ELR (cell line): Measurements from ENCODE around the gene PREX1.

Source experiments
- DNase-seq: peaks from one replicate; pipeline ENCODE4 v3.0.0-alpha.2; 2015; ENCODE audit warnings: low read depth

Gene PREX1

DNA sequence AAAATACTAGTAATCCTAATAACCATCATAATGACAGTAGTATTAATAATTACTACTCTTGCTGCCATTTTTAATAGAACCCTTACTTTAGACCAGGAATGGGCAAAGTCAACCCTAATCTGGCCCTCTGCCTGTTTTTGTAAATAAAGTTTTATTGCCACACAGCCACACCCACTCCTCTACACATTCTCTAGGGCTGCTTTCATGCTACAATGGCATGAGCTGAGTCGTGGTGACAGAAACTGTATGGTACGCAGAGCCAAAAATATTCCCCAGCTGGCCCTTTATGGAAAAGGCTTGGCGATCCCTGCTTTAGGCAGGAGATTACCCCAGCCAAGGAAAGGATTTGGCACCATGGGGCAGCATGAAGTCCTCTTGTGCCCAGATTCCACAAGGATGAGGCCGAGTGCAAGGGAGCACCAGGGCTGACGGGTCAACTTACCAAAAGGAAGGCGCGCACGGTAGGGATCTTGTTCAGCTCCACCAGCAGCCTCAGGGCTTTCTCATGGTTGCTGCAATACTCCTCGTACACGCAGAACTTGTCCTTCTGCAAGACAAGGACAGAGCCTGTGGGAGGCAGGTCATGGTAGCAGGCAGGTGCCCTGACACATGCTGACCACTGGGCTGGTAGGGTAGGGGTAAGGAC is 93.6 kb downstream of the PREX1 start:
- DNase-seq: peak; percentile 48

DNA sequence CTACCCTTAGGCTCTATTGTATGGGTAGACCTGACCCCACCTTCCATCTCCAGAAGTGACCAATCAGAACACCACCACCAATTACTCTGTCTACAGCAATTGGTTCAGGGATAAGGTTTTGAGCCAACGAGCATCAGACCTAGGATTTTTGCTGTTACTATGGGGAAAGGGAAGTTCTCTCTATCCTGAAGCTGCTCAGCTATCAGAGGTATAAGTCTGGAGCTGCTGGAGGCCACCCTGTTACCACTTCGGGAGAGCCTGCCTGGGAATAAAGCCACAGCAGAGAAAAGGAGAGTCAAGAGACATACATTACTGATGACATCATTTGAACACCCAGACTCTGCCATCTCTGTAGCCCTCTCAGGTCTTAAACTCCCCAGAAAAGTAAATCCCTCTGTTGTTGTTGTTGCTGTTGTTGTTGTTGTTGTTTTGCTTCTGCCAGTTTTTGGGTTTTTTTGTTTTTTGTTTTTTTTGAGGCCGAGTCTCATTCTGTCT is 94.5 kb downstream of the PREX1 start:
- peak; percentile 44 for DNase-seq

DNA sequence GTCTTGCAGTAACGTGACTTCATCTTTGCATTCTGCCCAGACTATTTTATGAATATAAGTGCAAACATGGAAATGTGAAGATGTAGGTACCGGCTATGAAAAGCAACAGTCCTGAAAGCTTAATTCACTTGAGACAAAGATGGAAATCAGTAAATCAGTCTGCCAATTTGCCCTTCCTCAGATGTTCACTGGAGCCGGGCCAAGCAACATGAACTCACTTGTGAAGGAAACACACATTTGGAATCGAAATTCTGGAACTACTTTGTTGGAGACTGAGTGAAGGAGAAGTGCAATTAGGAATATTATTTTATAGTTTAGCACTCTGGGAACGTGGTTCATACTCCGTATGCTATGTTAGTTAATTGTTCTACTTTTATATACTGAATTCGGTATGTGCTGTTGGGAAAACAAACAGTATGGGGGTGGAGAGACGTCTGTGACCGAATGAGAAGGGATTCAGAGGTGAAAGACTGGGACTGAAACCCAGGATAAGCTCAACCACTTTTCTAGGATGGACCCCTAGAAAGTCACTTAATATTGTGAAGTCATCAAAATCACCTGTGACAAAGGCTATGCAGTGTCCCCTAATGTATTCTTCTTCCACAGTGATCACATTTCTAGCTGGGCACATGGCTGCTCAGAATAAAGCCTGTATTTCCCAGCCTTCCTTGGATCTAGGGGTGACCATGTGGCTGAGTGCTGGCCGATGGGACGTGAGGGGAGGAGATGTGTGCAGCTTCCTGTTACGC is 95.5 kb downstream of the PREX1 start:
- DNase-seq: no peak

DNA sequence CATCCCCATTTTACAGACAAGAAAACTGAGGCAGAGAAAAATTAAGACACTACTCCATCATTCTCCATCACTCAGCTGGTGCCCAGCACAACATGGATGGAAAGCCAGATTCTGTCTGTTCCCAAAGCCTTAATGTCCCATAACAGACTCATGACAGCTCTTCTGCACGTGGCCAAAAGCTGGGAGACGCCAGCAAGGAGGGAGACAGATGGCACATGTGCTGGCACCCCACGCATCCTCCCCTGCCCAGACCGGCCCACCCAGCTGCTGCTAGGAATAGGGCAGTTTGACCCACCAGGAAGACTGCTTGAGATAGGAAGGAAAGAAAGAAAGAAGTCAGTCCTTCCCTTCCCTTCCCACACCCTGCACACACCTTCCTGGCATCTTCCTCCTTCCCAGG is 96.3 kb downstream of the PREX1 start:
- DNase-seq: no peak

DNA sequence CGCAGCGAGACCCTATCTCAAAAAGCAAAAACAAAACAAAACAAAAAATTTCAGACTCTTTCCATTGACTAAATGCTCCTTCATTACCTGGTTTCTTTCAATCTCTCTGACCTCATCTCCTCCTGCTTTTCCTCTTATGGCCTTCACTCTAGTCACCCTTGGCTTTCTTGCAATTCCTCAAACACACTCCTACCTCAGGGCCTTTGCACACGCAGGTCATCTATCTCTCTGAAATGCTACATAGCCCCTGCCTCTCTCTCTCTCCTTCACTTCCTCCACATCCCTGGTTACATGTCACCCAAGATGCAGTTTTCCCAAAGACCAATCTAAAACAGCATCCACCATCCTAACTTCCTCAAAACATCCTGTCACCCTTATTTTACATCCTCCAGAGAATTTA is 96.8 kb downstream of the PREX1 start:
- no peak for DNase-seq

DNA sequence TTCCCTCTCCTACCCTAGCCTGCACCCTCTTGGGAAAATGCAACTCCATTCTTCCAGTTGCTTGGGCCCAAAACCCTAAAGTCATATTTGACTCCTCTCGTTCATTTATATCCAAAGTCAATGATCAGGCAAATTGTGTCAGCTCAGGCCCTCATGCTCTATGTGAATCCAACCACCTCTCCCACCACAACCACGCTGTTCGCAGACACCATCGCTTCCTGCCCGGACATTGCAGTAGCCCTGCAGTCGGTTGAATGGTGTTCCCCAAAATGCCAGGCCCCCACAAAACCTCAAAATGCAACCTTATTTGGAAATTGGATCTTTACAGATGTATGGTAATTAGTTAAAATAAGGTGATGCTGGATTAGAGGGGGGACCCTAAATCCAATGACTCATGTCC is 98.3 kb downstream of the PREX1 start:
- DNase-seq: no peak

DNA sequence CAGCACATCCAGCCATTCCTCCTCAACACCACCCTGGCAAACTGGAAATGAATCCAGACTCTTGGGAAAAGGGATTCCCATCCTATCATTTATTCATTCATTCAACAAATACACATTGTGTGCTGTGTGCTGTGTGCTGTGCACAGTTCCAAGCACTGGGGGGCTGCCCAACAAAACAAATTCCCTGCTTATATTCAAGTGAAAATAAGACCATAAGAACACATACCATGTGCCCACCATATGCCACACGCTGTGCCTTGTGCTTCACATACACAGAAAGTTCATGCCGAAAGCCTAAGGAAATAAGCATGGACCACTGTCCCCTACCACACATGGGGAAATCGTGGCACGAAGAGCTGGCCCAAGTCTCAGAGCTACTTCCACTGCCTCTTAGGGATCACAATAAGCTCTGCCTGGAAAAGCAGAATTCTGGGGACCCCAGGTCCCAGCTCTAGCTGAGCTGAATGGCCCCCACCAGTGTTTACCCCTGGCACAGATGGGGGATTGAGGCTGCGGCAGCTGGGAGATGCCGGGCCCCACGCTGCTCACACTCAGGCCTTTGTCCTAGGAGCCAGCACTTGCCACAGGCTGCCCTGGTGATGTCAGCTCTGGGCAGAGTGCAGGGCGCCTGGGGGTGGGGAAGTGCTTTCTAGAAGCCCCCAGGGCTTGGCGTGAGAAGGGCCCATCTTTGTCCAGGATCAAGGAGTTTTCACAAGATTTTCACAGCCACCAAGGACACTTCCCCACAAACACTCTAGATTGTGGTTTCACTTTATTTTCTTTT is 99.6 kb downstream of the PREX1 start:
- DNase-seq: no peak

DNA sequence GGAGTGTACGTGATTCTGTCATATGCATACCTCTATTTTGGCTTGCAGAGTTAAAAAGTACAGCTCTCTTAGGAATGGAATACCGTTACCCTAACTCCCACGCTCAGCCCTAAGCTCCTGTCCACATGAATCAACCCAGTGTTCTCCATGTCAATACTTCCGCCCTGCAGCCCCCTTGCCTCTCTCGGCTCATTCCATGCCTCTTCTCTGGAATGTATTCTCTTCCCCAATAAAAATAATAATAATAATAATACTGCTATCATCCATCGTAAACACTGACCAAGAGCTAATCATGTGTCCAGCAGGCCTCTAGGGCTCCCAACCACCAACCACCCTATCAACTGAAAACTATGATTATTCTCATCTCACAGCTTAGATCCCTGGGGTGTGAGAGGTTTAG is 100.6 kb downstream of the PREX1 start:
- DNase-seq: no peak

DNA sequence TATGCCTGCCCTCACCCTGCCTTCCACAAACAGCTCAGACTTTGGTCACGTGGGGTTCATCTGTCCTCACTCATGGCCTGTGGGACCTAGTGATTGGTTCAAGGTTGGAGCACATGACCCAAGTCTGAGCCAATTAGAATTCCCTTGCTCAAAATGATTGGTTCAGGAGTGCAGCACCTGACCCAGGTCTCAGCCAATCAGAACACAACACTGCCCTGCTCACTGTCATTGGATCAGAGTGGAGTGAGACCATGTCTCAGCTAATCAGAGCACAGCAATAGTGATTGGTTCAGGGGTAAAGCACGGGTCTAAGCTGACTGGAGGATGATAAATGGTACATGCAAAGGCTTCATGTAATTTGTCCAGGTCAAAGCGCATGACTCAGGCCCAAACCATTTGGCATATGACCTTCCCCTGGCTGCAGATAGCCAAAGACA is 102.2 kb downstream of the PREX1 start:
- DNase-seq: peak; percentile 82

DNA sequence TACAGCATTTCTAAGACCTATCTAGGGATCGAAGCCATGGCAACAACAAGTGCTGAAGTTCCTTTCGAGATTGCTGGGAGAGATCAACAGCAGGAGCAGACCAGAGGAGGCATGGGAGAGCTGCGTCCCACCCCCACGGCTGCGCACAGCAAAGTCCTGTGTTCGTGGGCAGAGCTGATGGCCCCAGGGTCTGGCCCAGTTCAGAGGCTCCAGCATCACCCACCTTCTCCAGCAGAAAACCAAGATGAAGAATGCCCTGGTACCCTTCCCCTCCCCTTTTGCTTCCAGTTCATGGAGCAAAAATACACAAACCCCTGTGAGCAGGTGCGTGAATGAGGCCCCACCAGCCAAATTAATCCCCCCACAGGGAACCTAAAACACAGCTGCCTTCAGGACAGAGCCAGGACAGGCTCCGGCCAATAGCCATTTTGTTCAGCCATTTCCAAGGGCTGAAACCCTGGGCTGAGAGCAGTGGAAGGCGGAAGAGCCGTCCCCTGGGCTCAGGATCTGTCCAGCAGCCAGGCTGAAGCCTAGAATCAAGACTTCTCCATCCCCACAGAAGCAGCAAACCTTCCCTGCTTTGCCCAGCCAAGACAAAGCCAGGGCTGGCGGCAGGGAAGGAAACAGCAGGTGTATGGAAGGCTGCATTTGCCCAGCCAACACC is 102.8 kb downstream of the PREX1 start:
- DNase-seq: no peak

DNA sequence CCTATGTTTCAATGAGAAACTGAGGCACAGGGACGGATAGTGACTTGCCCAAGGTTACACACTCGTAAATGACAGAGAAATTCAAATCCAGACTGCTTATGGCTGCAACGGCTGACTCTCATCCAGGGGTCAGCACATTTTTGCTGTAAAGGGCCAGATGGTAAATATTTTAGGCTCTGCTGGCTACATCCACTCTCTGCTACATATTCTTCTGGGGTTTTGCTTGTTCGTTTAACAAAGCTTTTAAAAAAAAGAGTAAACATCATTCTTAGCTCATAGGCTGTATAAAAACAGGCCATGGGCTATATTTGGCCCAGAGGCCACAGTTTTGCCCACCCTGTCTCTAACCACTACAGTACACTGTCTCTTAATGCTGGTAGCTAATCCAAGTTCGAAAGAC is 103.4 kb downstream of the PREX1 start:
- no peak for DNase-seq

DNA sequence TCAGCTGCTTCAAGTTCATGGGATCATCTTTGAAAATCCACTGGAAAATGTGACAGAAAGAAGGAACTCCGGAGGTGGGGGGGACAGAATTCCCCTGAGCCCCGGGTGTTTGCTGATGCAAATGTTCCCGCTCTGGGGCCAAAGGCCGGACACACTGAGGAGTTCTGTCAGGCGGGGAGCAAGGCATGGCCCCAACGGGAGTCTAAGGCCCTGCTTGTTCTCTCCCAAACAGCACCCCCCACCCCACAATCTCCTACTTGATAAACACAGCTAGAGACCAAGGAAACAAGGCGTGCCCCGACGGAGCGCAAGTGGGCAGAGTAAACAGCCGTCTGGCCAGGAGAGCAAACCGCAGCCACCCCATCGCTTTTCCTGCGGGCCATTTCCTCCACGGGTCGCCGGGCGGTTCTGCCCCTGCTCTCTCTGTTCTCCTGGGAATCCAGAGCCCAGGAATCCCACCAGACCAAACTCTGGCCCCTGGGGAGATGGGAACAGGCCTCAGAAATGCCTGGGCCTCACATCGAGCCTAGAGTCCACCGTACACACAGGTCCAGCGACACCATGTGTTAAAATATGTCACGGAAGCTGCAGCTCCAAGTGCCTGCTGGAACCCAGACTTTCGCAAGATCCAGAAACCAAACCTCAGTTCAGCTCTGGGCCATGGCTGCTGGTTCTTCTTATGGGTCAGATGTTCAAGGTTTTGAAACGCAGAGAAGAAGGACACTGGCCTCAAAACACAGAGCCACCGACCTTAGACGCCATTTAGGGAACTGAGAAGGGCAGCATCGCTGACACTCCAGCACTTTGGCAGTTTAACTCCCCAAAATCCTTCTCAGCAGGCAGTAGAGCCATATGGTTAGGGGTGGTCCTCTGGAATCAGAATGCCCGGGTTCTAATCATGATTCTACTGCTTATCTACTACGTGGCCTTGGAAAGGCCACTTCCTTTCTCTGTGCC is 104.2 kb downstream of the PREX1 start:
- DNase-seq: no peak

DNA sequence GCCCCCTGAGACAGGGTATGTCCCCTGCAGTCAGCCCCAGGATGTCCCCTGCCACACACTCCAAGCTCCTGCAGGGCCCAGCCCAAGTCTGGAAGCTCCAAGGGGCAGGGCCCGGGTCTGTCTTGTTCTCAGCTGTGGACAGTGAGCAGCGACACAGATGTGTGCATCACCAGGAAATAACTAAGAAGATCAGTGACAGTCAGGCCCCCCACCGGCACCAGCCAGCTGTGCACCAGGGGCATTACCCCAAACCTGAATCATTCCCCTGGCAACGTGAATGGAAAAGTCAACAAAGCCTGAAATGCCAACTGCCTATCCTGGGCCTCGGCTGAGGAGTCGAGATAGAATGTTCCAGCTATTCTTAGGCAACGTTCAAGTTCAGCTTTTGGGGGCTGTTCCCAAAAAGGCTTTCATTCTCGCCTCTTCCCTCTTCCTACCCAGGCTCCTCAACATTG is 105.0 kb downstream of the PREX1 start:
- peak; percentile 29 for DNase-seq

DNA sequence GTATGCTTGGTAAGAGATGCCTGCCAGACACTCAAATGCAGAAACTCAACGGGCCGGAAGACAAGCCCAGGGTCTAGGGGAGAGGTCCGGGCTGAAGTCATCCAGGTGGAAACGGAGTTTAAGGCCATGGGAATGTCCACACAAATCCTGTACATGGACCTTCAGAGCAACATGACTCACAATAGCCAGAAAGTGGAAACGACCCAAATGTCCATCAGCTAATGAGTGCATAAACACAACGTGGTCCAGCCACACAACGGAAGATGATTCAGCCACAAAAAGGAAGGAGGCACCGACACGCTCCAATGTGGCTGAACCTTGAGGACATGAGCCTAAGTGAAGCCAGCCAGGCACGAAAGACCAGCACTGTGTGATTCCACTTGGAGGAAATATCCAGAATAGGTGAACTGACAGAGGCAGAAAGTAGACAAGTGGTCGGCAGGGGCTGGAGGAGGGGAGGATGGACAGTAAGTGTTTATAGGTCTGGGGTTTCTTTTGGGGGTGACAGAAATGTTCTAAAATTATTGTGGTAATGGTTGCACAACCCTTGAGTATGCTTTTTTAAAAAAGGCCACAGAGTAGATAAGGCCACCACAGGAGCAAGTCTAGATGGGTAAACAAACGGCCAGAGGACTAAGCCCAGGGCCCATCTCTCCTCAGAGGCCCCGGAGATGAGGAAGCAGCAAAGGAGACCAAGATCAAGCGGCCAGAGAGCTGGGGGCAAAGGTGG is 105.6 kb downstream of the PREX1 start:
- peak; percentile 63 for DNase-seq

DNA sequence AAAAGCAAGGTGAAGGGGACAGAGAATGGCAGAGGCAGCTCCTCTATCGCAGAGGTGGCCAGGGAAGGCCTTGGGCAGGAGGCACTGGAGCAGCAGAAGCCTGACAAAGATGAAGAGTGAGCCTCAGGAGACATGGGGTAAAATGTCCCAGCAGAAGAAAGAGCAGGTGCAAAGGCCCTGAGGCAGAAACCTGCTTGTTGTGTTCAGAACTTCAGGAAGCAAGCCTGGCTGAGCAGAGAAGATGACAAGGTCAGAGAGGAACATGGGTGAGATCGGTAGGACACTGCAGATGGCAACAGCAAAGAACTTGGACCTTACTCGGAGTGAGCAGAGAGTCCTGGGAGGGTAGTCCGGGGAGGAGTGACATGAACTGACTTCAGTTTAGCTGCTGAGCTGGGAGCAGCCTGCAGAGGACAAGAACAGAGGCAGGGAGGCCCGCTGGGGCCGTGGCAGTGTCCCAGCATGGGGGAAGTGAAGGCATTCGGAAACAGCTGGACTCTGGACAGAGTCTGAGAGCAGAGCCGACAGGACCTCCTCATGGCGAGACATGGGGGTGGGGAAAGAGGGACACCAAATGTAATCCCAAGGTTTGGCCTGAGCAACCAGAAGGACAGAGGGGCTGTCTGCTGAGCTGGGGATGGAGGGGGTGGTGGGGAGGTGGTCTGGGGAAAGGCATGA is 106.3 kb downstream of the PREX1 start:
- DNase-seq: no peak

DNA sequence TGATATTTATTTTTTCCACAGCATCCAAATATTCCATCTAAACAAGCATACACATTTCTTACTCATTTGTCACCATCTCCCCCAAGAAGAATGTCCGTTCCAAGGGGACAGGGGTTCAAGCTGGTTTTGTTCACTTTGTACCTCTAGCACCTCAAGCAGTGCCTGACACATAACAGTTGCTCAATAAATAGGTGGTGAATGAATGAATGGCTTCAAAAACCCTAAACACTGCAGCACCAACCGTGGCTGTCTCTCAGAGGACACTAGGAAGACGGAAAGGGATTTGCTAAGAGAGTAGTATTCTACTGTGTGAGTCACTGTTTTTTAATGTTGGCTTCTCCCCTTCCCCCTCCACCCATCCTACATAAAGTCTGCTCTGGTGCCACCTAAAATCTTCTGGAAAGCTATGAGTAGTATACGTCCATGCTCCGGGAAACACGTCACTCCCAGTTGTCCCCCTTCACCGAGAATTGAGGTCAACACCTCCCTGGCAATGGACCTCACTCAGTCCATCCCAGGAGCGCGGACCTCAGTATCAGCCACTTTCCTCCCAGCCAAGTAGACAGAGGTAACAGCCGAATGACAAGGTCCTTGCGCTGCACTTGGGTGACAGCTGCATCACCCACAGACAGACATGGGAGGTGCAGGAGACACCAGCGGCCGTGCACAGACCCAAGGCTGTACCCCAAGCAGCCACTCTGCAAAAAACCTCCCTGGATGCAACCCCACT is 107.4 kb downstream of the PREX1 start:
- DNase-seq: no peak

DNA sequence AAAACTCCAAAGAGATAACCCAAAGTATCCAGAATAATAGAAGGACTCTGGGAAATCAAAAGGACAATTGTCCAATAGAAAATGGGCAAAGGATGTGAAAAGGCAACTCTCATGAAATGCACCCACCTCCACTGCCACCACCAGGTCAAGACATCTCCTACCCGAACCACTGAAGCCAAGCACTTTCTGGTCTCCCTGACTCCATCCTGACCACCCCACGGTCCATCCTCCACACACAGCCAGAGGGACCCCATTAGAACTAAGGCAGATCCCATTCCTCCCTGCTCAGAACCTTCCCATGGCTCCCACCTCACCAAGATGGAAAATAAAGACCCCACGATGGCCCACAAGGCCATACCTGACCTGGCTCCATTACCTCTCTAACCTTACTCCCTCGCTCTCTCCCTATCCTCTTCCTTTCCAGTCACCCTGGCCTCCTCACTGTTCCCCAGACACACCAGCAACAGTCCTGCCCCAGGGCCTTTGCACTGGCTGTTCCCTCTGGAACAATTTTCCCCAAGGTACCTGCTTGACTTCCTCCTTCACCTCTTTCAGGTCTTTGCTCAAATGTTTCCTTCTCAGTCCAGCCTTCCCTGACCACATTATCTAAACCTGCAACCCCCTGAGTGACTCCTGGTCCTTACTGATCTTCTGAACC is 108.1 kb downstream of the PREX1 start:
- no peak for DNase-seq

DNA sequence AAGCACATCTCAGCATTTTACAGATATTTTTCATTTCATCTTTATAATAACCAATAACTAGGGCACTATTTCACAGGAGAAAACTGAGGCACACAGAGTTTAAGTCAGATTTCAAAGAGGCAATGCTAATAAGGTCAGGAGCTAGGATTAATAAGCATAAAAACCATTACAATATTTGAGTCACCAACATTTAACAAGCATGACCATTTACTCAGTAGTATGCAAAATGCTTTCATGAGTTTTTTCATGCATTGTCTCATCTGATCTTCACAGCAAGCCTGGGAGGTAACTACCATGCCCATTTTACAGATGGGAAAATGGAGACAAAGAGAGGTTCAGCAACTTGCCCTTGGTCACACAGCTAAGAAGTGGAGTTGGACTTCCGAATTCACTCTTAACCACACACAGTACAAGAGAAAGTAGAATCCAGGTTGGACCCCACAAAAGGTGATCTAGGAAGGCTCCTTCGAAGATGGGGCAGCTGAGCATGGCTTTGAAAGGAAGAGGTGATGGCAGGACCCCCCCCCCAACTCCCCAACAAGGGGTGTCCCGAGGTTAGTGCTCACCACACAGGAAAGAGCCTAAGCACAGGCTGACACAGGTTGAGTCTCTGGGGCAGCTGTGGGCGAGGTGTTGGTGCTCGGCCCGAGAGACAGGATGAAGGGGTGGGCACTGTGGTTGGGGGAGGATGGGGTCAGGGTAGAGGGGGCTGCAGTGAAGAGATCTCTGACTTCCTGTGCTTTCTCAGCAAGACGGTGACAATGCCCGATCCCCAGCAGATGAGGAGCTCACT is 108.8 kb downstream of the PREX1 start:
- DNase-seq: peak; percentile 47
